B cell (primary cell): ENCODE measurements around the gene GRXCR2. TPM values are rescaled to one million over a fixed set of nuclear protein-coding genes. Genes with fewer than 3 reads are reported as not detected.

ENCODE experiments used
- ATAC-seq: fragments of 200-7000 bp; cut with Tn5 transposase; one replicate; pipeline ENCODE4 v1.10.0; 2021; ENCODE audit warnings: low read depth, mild to moderate bottlenecking, moderate number of reproducible peaks, moderate library complexity
- CTCF ChIA-PET: fragments of 350-600 bp; sonication (Branson Sonifier 250); formaldehyde crosslinking; loops from one replicate; lab custom pipeline; 2021; ENCODE audit warnings: antibody characterized with exemption, inconsistent platforms; lab: Charles Lee
- POLR2A ChIA-PET: fragments of 350-600 bp; sonication (Branson Sonifier 250); formaldehyde crosslinking; loops from one replicate; lab custom pipeline; 2021; ENCODE audit warnings: antibody characterized with exemption; lab: Charles Lee
- DNase-seq: peaks from one replicate; pipeline ENCODE4 v3.0.0; 2013
- H2AFZ ChIP-seq: 2 replicates; pipeline ENCODE4 v1.6.1; 2012; ENCODE audit warnings: mild to moderate bottlenecking, low read depth, low read length; ENCODE audit not compliant: insufficient read depth, poor library complexity, severe bottlenecking
- H3K27ac ChIP-seq, 2 donors: 1 replicate in 1 of 2; 2 replicates in 1 of 2; pipeline ENCODE4 v1.5.1; 2012 to 2013; ENCODE audit warnings: low read length in 2 of 2, mild to moderate bottlenecking in 2 of 2, moderate library complexity in 1 of 2
- H3K27me3 ChIP-seq, 4 experiments: fragments of 200-600 bp in 1 of 4; sonication (generic) in 1 of 4; replicated peaks in 1 of 4; 1 replicate in 2 of 4; 2 replicates in 2 of 4; pipeline versions ENCODE4 v1.6.1 to v1.7.0; 2013 to 2016; ENCODE audit warnings: low read length in 3 of 4, mild to moderate bottlenecking in 2 of 4, mixed read lengths in 1 of 4, moderate library complexity in 1 of 4; ENCODE audit not compliant: insufficient read depth in 4 of 4, control insufficient read depth in 3 of 4; ENCODE audit errors: control extremely low read depth in 1 of 4
- H3K36me3 ChIP-seq, 2 experiments: replicated peaks in 1 of 2; 1 replicate in 1 of 2; 2 replicates in 1 of 2; pipeline versions ENCODE4 v1.6.1 to v1.7.1; 2013; ENCODE audit warnings: low read length in 1 of 2; ENCODE audit not compliant: insufficient read depth in 2 of 2, control insufficient read depth in 1 of 2; ENCODE audit errors: control extremely low read depth in 1 of 2, extremely low read depth in 1 of 2
- H3K4me1 ChIP-seq, 2 donors: fragments of 200-600 bp in 1 of 2; sonication (generic) in 1 of 2; 1 replicate in 1 of 2; 2 replicates in 1 of 2; pipeline versions ENCODE4 v1.5.1 to v1.6.1; 2013 to 2017; ENCODE audit warnings: low read length in 2 of 2; ENCODE audit not compliant: control insufficient read depth in 2 of 2, insufficient read depth in 2 of 2
- H3K4me2 ChIP-seq: replicated peaks from 2 replicates; pipeline ENCODE3; 2012; ENCODE audit warnings: mild to moderate bottlenecking, low read depth, low read length; ENCODE audit not compliant: poor library complexity, severe bottlenecking
- H3K4me3 ChIP-seq, 5 experiments: fragments of 200-600 bp in 1 of 5; sonication (generic) in 1 of 5; 1 replicate in 3 of 5; 2 replicates in 2 of 5; pipeline versions ENCODE4 v1.5.1 to v1.7.0; 2011 to 2016; ENCODE audit warnings: low read length in 4 of 5, mild to moderate bottlenecking in 4 of 5, low read depth in 2 of 5, control low read depth in 1 of 5, moderate library complexity in 1 of 5; ENCODE audit not compliant: insufficient read depth in 1 of 5; ENCODE audit errors: control extremely low read depth in 1 of 5, extremely low read depth in 1 of 5
- H3K79me2 ChIP-seq: fragments of 200-600 bp; sonication (generic); one replicate; pipeline ENCODE4 v1.6.0; 2016; ENCODE audit warnings: low read length; ENCODE audit not compliant: control insufficient read depth, insufficient read depth
- H3K9ac ChIP-seq: fragments of 200-600 bp; sonication (generic); 2 replicates; pipeline ENCODE4 v1.6.1; 2017; ENCODE audit warnings: mild to moderate bottlenecking, low read length, moderate library complexity
- H3K9me3 ChIP-seq, 3 donors: one replicate each; pipeline versions ENCODE4 v1.6.1 to v1.7.1; 2013; ENCODE audit warnings: low read length in 2 of 3; ENCODE audit not compliant: control insufficient read depth in 2 of 3, insufficient read depth in 1 of 3; ENCODE audit errors: control extremely low read depth in 1 of 3
- H4K20me1 ChIP-seq: 2 replicates; pipeline ENCODE4 v1.6.0; 2012; ENCODE audit warnings: mild to moderate bottlenecking, low read length; ENCODE audit not compliant: insufficient read depth, control insufficient read depth, poor library complexity, severe bottlenecking
- H3K27ac Mint-ChIP-seq: one replicate; pipeline ENCODE4 v1.8.0; 2021; ENCODE audit warnings: mixed read lengths
- H3K27me3 Mint-ChIP-seq: one replicate; pipeline ENCODE4 v1.8.0; 2021; ENCODE audit warnings: mixed read lengths
- H3K4me1 Mint-ChIP-seq: one replicate; pipeline ENCODE4 v1.8.0; 2021; ENCODE audit warnings: mixed read lengths
- H3K4me3 Mint-ChIP-seq: one replicate; pipeline ENCODE4 v1.8.0; 2021; ENCODE audit warnings: mixed read lengths
- H3K9me3 Mint-ChIP-seq: one replicate; pipeline ENCODE4 v1.8.0; 2022; ENCODE audit warnings: mixed read lengths; ENCODE audit not compliant: insufficient read depth
- CTCF ChIP-seq: fragments of 200-600 bp; IDR thresholded peaks from one replicate; pipeline ENCODE4 v1.8.0; 2022; ENCODE audit warnings: antibody characterized with exemption, mild to moderate bottlenecking
- EZH2 ChIP-seq: IDR thresholded peaks from 2 replicates; pipeline ENCODE4 v1.6.1; 2012; ENCODE audit warnings: borderline replicate concordance, low read depth, mild to moderate bottlenecking, moderate library complexity, low read length; ENCODE audit not compliant: insufficient read depth, poor library complexity, severe bottlenecking
- WGBS: methylation state at CpG from one replicate; pipeline ENCODE4 v1.1.5; 2013; ENCODE audit warnings: missing lambda C conversion rate; ENCODE audit not compliant: insufficient coverage; 5-methylcytosine and 5-hydroxymethylcytosine counted together
- intact Hi-C: fragments of 100-400 bp; cut with micrococcal nuclease; formaldehyde crosslinking; loops from one replicate; pipeline ENCODE4 v1.10.0; 2022
- polyA plus RNA-seq: library from polyadenylated mRNA; depleted of rRNA; stranded (reverse); fragments of >200 nt; gene quantifications from 2 replicates; pipeline ENCODE4 v1.2.3, GENCODE V29; 2012
- total RNA-seq, 2 donors: library from RNA; stranded (reverse); fragments of 120-200 nt in 1 of 2; gene quantifications; 1 replicate in 1 of 2; 2 replicates in 1 of 2; pipeline versions ENCODE4 v1.2.3 to v1.2.4, GENCODE V29; 2013 to 2022

The GRXCR2 gene
- total and polyA plus RNA-seq, 2 donors (not counting 1 experiment from before 2014, with no cell fraction given) = not detected

GRCh38 chr5:145834554-145834916 is 38.3 kb downstream of the GRXCR2 start:
- Histone ChIP-seq H3K9ac (peak overlapping the region; percentile 74), H3K27me3 (no peaks in the 10 kb centered on the region), H3K4me1 (peaks cover 9 to 17% of the 10 kb centered on the region in 2 donors), H3K79me2 (no peaks in the 10 kb centered on the region), H3K9me3 (no peaks in the 10 kb centered on the region), H4K20me1 (no peaks in the 10 kb centered on the region), H3K4me2 (peak overlapping the region; percentile 87), H3K4me3 (peak overlapping the region; percentile 2 to 80 (median 63)), H2AFZ (peak overlapping the region; percentile 79), H3K27ac (no peak overlapping the region), H3K36me3 (no peaks in the 10 kb centered on the region)
- WGBS = 22% methylated on average over 10 of the region's 10 CpGs
- Mint-ChIP-seq H3K4me3 (peak overlapping the region; percentile 80), H3K27ac (no peak overlapping the region), H3K9me3 (no peaks in the 10 kb centered on the region), H3K27me3 (peaks cover 6% of the 10 kb centered on the region), H3K4me1 (peaks cover 16% of the 10 kb centered on the region)
- DNase-seq (no peak), ATAC-seq (no peak)
- TF ChIP-seq EZH2 (no peak), CTCF (no peak)
- intact Hi-C loops = no loop called here
- ChIA-PET POLR2A (no interaction called here), CTCF (interaction anchor here (1.2 to 3.6 kb wide), 2 partner anchors 9 to 1631 kb away, joined by 3 to 17 read pairs; no protein-coding TSS in a partner anchor)

- no peaks in the 10 kb centered on the region for H4K20me1 ChIP-seq
- no peak overlapping the region for H3K27ac ChIP-seq
- WGBS = 92% methylated on average over 4 of the region's 10 CpGs
- peak overlapping the region; percentile 79 for H2AFZ ChIP-seq
- no peaks in the 10 kb centered on the region for H3K27me3 ChIP-seq
- no peak for DNase-seq
- H3K4me2 ChIP-seq = no peak overlapping the region
- no peak overlapping the region for H3K27ac Mint-ChIP-seq
- H3K4me1 Mint-ChIP-seq = peaks cover 16% of the 10 kb centered on the region
- TF ChIP-seq CTCF (no peak), EZH2 (no peak)
- H3K79me2 ChIP-seq = no peaks in the 10 kb centered on the region
- peaks cover 6% of the 10 kb centered on the region for H3K27me3 Mint-ChIP-seq
- H3K36me3 ChIP-seq = no peaks in the 10 kb centered on the region
- H3K9me3 ChIP-seq = no peaks in the 10 kb centered on the region
- H3K4me3 ChIP-seq = no peak overlapping the region
- CTCF ChIA-PET = interaction anchor here (1.2 to 3.6 kb wide), 3 partner anchors 8 to 1630 kb away, joined by 3 to 17 read pairs (median 3); no protein-coding TSS in a partner anchor
- no peak for ATAC-seq
- peaks cover 9 to 17% of the 10 kb centered on the region in 2 donors for H3K4me1 ChIP-seq
- H3K9me3 Mint-ChIP-seq = no peaks in the 10 kb centered on the region
- POLR2A ChIA-PET = no interaction called here
- H3K9ac ChIP-seq = no peak overlapping the region
- intact Hi-C loops = no loop called here
- H3K4me3 Mint-ChIP-seq = peak overlapping the region; percentile 48
Measured at GRCh38 chr5:145833631-145834200, 39.1 kb downstream of the GRXCR2 start.
